ENCODE measurements around the gene KLHL29. TPM values are rescaled to one million over a fixed set of nuclear protein-coding genes. Genes with fewer than 3 reads are reported as not detected.

Gene KLHL29
- total and polyA plus RNA-seq, 2 of the 13 experiments (the other 11 are each of a cell fraction or from before 2014, with no cell fraction given), result 0.01 TPM; not detected in 1

DNA sequence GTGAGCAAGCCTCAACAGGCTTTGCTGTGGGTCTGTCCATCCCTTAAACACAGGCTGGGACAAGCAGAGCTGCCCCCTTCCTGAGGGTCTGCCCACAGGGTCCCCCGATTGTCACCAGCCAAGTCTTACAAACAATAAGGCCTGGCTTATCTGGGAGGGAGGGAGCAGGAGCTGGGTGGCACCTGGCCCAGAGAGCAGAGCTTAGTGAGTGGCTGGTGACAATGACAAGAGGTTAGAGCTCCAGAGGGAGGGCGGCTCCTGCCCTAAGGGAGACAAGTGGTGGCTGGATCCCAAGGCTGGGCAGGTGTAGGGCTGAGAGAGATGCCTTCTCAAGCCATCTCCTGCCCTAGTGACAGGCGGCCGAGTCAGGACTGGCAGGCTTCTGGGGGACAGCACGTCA, 125.5 kb downstream of the KLHL29 start (continued):
- TF ChIP-seq ZBTB38 (CRISPR knock-in tag; IDR thresholded peaks at IDR 0.05) (no peak), ZNF672 (CRISPR knock-in tag; IDR thresholded peaks at IDR 0.05) (no peak), NRL (CRISPR knock-in tag; IDR thresholded peaks at IDR 0.05; ENCODE audit: borderline replicate concordance) (no peak), SIN3A (IDR thresholded peaks at IDR 0.05; ENCODE audit: borderline replicate concordance, low read depth, low read length) (no peak), ZNF543 (CRISPR knock-in tag; IDR thresholded peaks at IDR 0.05) (no peak)
- TF ChIP-seq, protein P1, sequence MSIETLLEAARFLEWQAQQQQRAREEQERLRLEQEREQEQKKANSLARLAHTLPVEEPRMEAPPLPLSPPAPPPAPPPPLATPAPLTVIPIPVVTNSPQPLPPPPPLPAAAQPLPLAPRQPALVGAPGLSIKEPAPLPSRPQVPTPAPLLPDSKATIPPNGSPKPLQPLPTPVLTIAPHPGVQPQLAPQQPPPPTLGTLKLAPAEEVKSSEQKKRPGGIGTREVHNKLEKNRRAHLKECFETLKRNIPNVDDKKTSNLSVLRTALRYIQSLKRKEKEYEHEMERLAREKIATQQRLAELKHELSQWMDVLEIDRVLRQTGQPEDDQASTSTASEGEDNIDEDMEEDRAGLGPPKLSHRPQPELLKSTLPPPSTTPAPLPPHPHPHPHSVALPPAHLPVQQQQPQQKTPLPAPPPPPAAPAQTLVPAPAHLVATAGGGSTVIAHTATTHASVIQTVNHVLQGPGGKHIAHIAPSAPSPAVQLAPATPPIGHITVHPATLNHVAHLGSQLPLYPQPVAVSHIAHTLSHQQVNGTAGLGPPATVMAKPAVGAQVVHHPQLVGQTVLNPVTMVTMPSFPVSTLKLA (IDR thresholded peaks at IDR 0.05), result no peak
- TF ChIP-seq, protein P2, sequence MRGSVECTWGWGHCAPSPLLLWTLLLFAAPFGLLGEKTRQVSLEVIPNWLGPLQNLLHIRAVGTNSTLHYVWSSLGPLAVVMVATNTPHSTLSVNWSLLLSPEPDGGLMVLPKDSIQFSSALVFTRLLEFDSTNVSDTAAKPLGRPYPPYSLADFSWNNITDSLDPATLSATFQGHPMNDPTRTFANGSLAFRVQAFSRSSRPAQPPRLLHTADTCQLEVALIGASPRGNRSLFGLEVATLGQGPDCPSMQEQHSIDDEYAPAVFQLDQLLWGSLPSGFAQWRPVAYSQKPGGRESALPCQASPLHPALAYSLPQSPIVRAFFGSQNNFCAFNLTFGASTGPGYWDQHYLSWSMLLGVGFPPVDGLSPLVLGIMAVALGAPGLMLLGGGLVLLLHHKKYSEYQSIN (CRISPR knock-in tag; IDR thresholded peaks at IDR 0.05; ENCODE audit: borderline replicate concordance), result no peak

DNA sequence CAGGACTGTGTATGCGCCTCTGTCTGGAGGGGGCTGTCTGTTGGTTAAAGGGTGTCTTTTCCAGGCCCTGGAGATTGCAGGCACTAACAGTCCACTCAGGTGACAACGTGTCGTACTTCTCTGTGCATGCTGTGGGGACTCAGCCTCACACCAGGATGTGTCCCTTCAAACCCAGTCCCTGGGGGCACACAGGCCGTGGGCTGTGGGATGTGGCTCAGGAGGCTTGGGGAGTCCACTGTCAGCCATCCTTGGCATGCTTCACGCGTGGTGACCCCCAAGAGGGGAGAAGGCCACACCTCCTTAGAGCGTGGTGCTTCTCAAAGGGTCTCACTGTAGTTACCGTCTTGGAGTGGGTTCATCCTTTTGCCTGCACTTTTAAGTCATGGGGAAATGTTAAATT, 127.8 kb downstream of the KLHL29 start:
- ATAC-seq, result no peak
- Histone ChIP-seq H3K4me1 (ENCODE audit: insufficient read depth, low read length) (peaks cover 5% of the 10 kb centered on the region), H3K36me3 (replicated peaks in 1 of 2; ENCODE audit: control insufficient read depth in 1 of 2, insufficient read depth in 2 of 2, low read length in 2 of 2) (no peaks in the 10 kb centered on the region), H3K4me2 (ENCODE audit: low read depth, low read length) (no peak overlapping the region), H3K4me3 (replicated peaks in 1 of 3; ENCODE audit: insufficient read depth in 1 of 3, low read depth in 2 of 3, low read length in 3 of 3) (no peak overlapping the region), H3K9me3 (ENCODE audit: low read length) (no peaks in the 10 kb centered on the region), H3K79me2 (ENCODE audit: insufficient read depth, low read length) (no peaks in the 10 kb centered on the region), H3K27ac (ENCODE audit: extremely low read length, insufficient read depth, low read length) (no peak overlapping the region), H2AFZ (ENCODE audit: low read length) (no peak overlapping the region), H3K9ac (ENCODE audit: insufficient read depth, low read depth, low read length) (no peak overlapping the region), H4K20me1 (ENCODE audit: insufficient read depth, low read length) (no peaks in the 10 kb centered on the region), H3K27me3 (ENCODE audit: control insufficient read depth in 1 of 2, insufficient read depth in 2 of 2, low read length in 2 of 2) (peaks cover 0 to 49% of the 10 kb centered on the region in 2 experiments)
- CTCF ChIA-PET (ENCODE audit: low intra/inter-chr PET ratio, low total read pairs), result no interaction called here
- no peak for DNase-seq (ENCODE audit: low spot score)
- no TSS peak for BruUV-seq (replicated peaks)
- WGBS (ENCODE audit: low lambda C conversion rate), result 51% methylated on average over 8 of the region's 8 CpGs
- intact Hi-C loops (cut with micrococcal nuclease; ENCODE audit: unreplicated experiment) (no loop called here), in situ Hi-C loops (cut with HindIII; ENCODE audit: extremely low pct_ligation_motif_present, low pct_unique_long_range_greater_than_20kb) (no loop called here)
- no peak for FAIRE-seq
- POLR2A ChIA-PET, result no interaction called here
- TF ChIP-seq CCAR2 (optimal IDR thresholded peaks at IDR 0.05; ENCODE audit: low read depth, low read length) (no peak), KMT2A (CRISPR knock-in tag; IDR thresholded peaks at IDR 0.05) (no peak), ZNF446 (CRISPR knock-in tag; IDR thresholded peaks at IDR 0.05) (no peak), CREM (IDR thresholded peaks at IDR 0.05) (no peak), CREM (CRISPR knock-in tag; IDR thresholded peaks at IDR 0.05) (no peak), EED (CRISPR knock-in tag; IDR thresholded peaks at IDR 0.05) (no peak), ZBTB38 (CRISPR knock-in tag; IDR thresholded peaks at IDR 0.05) (no peak), MIXL1 (CRISPR knock-in tag; IDR thresholded peaks at IDR 0.05) (no peak), ZNF558 (CRISPR knock-in tag; IDR thresholded peaks at IDR 0.05; ENCODE audit: borderline replicate concordance) (no peak)
- TF ChIP-seq, protein P3, sequence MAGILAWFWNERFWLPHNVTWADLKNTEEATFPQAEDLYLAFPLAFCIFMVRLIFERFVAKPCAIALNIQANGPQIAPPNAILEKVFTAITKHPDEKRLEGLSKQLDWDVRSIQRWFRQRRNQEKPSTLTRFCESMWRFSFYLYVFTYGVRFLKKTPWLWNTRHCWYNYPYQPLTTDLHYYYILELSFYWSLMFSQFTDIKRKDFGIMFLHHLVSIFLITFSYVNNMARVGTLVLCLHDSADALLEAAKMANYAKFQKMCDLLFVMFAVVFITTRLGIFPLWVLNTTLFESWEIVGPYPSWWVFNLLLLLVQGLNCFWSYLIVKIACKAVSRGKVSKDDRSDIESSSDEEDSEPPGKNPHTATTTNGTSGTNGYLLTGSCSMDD (CRISPR knock-in tag; IDR thresholded peaks at IDR 0.05), result no peak
- TF ChIP-seq, protein P4, sequence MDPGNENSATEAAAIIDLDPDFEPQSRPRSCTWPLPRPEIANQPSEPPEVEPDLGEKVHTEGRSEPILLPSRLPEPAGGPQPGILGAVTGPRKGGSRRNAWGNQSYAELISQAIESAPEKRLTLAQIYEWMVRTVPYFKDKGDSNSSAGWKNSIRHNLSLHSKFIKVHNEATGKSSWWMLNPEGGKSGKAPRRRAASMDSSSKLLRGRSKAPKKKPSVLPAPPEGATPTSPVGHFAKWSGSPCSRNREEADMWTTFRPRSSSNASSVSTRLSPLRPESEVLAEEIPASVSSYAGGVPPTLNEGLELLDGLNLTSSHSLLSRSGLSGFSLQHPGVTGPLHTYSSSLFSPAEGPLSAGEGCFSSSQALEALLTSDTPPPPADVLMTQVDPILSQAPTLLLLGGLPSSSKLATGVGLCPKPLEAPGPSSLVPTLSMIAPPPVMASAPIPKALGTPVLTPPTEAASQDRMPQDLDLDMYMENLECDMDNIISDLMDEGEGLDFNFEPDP (CRISPR knock-in tag; conservative IDR thresholded peaks at IDR 0.05), result no peak
- TF ChIP-seq, protein P5, sequence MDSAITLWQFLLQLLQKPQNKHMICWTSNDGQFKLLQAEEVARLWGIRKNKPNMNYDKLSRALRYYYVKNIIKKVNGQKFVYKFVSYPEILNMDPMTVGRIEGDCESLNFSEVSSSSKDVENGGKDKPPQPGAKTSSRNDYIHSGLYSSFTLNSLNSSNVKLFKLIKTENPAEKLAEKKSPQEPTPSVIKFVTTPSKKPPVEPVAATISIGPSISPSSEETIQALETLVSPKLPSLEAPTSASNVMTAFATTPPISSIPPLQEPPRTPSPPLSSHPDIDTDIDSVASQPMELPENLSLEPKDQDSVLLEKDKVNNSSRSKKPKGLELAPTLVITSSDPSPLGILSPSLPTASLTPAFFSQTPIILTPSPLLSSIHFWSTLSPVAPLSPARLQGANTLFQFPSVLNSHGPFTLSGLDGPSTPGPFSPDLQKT (CRISPR knock-in tag; IDR thresholded peaks at IDR 0.05; ENCODE audit: borderline replicate concordance), result no peak

Measured in HepG2 (cell line).